HG03060 (cell line): Measurements from ENCODE around the gene NACC2.
"Not testable (repeated sequence)": the region's sequence is repeated elsewhere in the genome, so short reads cannot be mapped to it uniquely, and the experiment has no call there.

Source experiments
- ATAC-seq: cut with Tn5 transposase; IDR thresholded peaks from one replicate; pipeline ENCODE4 v1.9.1; 2021; ENCODE audit warnings: low read depth, moderate number of reproducible peaks; ENCODE audit not compliant: unreplicated experiment

NACC2 gene

GRCh38 chr9:136049491-136050265 lies 45.4 kb downstream of the NACC2 start:
- ATAC-seq, result no peak

DNA sequence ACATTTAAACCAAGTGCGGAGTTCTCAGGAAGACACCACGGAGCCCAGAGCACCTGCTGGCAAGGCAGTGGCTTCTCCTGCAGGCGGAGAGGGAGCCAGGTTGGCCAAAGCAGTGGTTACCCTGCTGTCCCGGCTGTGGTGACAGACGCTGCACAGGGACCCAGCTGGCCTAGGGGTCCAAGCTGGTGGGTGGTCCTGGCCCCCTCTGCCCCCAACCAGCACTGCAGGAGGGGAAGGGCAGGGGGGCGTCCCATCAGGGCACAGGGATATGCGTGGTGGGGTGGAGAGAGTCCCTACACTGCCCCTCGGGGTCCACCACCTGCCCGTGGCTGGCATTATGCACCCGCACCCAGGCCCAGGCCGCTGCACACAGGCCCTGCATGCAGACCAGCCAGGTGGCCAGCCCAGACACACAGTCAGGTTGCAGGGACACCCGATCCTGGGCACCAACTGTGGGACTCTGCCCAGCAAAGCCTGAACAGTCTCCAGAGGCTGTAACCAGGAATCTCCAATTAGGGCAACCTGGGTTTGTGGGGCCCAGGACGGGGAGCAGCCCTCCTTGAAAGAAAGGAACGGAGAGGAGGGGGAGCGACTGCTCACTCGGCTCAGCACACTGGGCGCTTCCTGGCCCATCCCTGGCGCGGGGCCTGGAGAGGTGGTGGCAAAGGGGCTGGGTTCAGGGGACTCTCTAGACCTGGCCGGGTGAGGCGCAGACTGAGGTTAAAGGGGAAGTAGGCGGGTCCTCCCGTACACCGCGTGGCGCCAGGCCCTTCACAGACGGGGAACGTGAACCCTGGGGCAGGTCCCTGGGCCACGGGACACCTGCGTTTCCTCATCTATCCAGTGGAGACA lies 46.3 kb downstream of the NACC2 start:
- no peak for ATAC-seq

DNA sequence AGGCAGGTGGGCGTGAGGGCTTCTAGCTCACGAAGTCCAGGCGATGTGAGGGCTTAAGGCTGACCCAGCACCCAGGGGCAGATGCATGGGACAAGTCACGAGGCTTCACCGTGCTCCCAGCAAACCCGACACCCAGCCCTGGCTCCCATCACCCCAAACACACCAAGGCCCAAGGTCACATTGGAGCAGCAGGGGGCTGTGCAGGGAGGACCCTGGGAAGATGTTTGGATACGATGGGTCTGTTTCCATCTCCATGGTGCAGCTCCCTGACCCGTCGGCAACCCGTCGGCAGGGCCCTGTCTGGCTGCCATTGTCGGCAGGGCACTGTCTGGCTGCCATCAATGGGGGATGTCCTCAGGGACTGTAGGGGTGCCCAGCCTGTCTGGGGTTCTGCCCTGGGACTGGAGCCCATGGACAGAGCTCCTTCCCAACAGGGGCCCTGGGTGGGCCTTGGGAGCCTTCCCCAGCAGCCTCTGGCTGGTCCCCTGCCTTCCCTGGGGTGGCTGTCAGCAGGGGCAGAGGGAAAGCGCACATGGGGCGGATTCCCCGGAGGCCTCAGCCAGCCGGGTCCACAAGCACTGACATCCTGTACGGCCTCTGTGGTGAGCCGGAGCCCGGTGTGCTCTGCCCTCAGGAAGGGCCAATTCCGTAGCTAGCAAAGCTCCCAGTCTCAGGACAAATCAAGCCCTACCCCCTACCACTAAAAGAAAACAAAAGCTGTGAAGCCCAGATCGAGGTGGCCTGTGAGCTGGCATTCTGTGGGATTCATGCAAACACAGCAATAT lies 47.1 kb downstream of the NACC2 start:
- ATAC-seq, result no peak

GRCh38 chr9:136047076-136047774 lies 47.9 kb downstream of the NACC2 start:
- no peak for ATAC-seq

GRCh38 chr9:136046554-136046920 lies 48.6 kb downstream of the NACC2 start:
- no peak for ATAC-seq

DNA sequence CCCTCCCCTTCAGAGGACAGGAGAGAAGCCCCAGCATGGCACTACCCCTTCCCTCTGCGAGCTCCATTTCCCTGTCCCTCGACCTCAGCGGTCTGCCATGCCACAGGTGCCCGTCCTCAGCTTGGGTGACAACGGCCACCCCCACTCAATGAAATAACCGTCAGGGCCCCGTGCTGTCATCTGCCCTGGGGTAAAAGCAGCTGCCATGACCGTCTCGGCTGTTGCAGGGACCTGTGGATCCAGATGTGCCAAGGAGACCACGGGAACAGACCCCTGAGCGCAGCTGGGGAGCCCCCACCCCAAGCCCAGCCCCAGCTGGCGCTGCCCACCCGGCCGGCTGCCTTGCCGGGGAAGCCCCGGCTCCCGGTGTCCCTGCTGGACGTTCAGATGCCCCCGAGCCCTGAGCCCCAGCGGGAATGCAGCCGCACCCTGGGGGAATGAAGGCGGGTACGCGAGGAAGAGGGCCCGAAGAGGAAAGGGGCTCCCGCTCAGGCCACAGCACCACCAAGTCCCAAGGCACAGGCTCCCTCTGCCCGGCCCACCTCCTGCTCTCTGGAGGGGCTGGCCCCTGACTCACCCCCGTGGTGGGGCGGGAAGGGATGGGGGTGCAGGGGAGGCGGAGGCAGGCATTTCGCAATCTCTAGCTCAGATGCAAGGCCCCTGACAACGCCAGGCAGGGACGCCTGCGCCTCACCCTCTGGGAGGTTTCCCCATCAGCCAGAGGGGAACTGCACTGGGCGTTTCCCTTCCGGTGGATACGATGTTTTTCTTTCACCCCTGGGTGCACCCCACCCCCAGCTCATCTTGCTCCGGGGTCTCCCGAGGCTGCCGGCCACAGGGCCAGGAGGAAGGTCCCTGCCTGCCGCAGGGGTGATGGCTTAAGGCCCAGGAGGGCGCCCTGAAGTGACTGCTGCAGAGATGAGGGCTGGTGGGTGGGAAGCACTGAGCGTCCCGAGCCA lies 49.2 kb downstream of the NACC2 start:
- ATAC-seq, result no peak

DNA sequence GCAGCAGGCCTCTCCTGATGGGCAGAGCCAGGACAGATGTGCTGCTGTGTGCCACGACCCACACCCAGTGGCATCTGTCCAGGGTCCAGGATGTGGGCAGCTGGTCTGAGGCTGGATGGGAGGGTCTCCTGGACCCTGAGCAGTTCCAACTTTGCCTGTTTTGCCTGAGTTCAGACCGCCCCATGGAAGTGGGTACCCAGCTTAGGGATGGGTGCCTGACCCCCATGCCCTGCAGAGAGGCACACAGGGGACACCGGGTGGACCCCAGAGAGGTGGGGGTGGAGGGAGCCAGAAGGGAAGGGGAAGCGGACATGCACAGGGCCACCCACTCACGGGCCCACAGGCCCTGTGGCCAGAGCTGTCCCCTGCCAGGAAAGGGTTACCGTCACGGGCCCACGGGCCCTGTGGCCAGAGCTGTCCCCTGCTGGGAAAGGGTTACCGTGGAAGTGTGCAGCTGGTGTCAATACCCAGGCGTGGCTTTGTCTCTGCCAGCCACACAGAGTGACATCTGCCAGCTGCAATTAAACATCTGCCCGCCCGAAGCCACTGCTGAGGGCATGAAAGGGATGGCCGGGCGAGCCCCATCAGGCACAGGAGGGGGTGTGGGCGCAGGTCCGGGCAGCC lies 50.0 kb downstream of the NACC2 start:
- no peak for ATAC-seq

GRCh38 chr9:136044207-136044970 lies 50.7 kb downstream of the NACC2 start:
- ATAC-seq, result no peak

- no peak for ATAC-seq
Observed at GRCh38 chr9:136043441-136043991, 51.6 kb downstream of the NACC2 start.

DNA sequence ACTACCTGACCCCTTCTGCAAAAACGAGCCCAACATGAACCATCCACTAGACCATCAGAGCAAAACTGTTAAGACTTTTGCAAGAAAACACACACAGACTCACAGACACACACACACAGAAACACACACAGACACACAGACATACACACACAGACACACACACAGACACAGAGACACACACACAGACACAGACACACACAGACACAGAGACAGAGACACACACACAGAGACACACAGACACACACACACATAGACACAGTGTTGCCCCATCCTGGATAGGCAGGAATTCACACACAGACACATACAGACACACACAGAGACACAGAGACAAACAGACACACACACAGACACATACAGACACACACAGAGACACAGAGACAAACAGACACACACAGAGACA lies 52.5 kb downstream of the NACC2 start:
- no peak for ATAC-seq

DNA sequence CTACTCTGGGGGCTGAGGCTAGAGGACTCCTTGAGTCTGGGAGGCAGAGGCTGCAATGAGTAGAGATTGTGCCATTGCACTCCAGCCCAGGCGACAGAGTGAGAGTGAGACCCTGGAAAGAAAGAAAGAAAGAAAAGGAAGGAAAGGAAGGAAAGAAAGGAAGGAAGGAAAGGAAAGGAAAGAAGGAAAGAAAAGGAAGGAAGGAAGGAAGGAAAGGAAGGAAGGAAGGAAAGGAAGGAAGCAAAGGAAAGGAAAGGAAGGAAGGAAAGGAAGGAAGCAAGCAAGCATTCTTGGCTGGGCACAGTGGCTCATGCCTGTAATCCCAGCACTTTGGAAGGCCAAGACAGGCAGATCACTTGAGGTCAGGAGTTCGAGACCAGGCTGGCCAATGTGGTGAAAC lies 54.2 kb downstream of the NACC2 start:
- ATAC-seq, result not testable (repeated sequence)

DNA sequence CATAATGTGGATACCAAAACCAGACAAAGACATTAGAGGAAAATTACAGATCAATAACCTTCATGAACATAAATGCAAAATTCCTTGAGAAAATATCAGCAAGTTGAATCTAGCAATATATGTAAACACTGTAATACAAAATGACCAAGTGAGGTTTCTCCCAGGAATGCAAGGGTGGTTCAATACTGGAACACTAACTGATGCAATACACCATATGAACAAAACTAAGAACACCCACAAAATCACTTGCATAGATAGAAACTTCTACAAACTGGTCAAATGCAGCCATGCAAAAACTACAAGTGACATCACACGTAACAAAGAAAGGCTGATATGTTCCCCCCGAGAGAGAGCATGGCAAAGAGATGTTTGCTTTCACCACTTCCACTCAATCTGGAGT lies 55.6 kb downstream of the NACC2 start:
- ATAC-seq, result no peak

DNA sequence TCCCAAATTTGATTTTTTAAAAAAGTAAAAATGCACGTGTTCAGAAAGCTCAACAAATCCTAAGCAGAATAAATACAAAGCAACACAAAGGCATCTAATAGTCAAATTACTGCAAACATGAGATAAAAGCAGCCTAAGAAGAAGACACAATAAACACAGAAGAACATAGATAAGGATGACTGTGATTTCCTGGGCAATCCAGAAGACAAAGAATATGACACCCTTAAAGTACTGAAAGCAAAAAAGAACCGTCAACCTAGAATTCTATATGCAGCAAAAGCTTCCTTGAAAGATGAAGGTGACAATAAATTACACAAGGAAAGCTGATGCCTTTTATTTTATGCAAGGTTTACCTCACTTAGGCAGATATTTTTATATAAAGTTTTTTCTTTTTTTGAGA lies 58.2 kb downstream of the NACC2 start:
- no peak for ATAC-seq

DNA sequence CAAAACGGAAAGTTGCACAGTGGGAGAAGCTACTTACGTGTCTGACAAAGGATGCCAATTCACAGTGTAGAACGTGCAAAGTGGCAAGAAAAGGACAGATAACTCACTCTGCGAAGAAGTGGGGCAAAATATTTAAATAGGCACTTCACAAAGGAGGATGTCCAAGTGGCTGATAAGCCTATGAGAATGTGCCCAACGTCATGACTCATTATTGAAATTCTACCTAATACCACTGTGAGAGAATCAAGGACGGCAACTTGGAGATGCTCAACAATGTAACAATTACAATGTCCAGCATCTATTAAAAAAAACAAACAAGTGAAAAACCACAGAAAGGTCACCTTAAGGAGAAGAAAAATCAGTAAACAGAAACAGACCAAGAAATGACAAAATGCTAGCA lies 59.0 kb downstream of the NACC2 start:
- ATAC-seq, result no peak

DNA sequence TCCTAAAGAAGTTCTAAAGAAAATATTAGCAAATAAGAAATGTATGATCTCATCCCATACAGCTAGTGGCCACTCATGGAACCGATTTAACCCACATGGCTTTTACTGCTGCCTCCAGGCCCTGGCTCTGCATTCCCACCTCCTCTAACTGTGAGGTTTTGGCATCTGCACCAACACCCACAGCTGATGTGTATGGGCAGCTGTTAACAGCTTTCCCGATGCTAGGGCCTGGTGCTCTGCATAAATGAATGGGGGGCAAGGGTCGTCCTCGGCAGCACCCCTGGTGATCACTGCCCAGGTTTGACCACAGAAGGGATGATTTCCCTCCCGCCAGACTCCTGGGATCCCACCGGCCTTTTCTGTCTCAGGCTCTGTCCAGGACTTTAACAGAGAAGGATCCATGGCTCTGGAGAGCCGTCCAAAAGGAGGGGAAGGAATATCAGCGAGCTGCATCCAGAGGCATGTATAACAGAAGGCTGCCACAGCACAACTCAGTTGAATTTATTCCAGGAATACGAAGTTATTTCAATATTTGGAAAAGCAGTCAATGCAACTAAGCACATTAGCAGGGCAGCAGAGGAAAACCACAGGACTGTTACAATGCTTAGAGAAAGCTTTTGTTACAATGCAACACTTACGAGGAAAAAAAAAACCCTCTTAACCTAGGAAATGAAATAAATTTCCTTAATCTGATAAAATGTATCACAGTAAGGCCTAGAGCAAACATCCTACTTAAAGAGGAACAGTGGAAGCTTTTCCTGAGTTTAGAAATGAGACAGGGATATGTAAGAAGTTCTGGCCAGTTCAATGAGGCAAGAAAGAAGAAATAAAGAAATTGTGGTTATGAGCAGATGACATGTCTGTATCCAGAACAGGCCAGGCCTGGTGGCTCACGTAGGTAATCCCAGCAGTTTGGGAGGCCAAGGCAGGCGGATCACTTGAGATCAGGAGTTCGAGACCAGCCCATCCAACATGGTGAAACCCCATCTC lies 63.1 kb downstream of the NACC2 start:
- no peak for ATAC-seq

DNA sequence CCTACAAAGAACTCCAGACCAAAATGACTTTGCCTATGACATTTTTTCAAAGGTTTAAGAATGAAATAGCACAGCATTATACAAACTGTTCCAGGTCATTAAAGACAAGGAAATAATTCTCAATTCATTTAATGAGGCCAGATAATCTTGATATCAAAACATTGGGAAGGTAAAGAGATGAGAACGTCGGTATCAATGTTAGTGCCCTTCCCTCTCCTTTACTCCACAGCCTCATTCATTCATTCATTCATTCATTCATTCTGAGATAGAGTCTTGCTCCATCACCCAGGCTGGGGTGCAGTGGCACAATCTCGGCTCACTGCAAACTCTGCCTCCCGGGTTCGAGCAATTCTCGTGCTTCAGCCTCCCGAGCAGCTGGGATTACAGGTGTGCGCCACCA lies 64.0 kb downstream of the NACC2 start:
- ATAC-seq, result no peak

- no peak for ATAC-seq
Observed at GRCh38 chr9:136029556-136029955, 65.5 kb downstream of the NACC2 start.
